Measurements from ENCODE around the gene KCTD20.

- TF ChIP-seq CTCF (optimal IDR thresholded peaks at IDR 0.05 in 1 of 3, IDR thresholded peaks at IDR 0.05 in 1 of 3, conservative IDR thresholded peaks at IDR 0.05 in 1 of 3; ENCODE audit: extremely low read depth in 1 of 3, insufficient read depth in 2 of 3, low read length in 3 of 3) (no peak), EZH2 (IDR thresholded peaks at IDR 0.05; ENCODE audit: low read length) (no peak)
These were observed 20.1 kb upstream of the KCTD20 start for GRCh38 chr6:36422714-36423100.
